Ovary (tissue), 3 donors: Measurements from ENCODE around the gene FOXN1.

Experiments
- CTCF ChIP-seq, 3 donors: fragments of 450-650 bp in 2 of 3; fragments of 200-600 bp in 1 of 3; IDR thresholded peaks; one replicate each; pipeline versions ENCODE4 v1.5.1 to v1.8.0; 2016 to 2022; ENCODE audit warnings: antibody characterized with exemption in 3 of 3, mild to moderate bottlenecking in 1 of 3
- EP300 ChIP-seq: sonication (generic); formaldehyde crosslinking; IDR thresholded peaks from one replicate; pipeline ENCODE4 v1.6.1; 2017; ENCODE audit warnings: antibody characterized with exemption
- POLR2A ChIP-seq: fragments of 450-650 bp; IDR thresholded peaks from one replicate; pipeline ENCODE4 v1.6.1; 2017; ENCODE audit warnings: antibody characterized with exemption, mild to moderate bottlenecking, moderate library complexity
- donor health status: DM: no; HTN: no; CAD: no.

GRCh38 chr17:28548417-28549130 is 42.4 kb downstream of the FOXN1 start:
- TF ChIP-seq CTCF (IDR thresholded peaks at IDR 0.05) = no peak
- no peak for TF ChIP-seq EP300
- TF ChIP-seq POLR2A = no peak
